Amniotic epithelial cell (primary cell): ENCODE data around the gene GRK5.

Experiments
- DNase-seq: peaks from one replicate; pipeline ENCODE4 v3.0.0-alpha.2; 2010; ENCODE audit warnings: low read depth

Gene GRK5

GRCh38 chr10:119483001-119483400 is 275.6 kb downstream of the GRK5 start:
- DNase-seq, result no peak

- no peak for DNase-seq
Observed at GRCh38 chr10:119483839-119484238, 276.5 kb downstream of the GRK5 start.

DNA sequence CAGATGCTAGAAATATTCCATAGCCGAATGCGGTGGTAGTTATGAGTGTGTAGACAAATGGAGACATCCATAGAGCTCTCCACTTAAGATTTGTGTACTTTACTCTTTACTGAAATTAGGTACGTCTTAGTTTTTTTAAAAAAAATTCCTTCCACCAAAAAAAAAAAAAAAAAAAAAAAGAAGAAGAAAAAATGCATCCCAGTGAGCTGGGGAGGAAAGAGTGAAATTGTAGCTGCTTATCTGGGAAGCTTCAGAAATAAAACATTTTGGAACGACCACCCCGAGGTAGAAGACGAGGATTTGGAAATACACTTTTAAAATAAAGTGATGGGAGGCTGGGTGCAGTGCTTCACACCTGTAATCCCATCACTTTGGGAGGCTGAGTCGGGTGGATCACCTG is 281.3 kb downstream of the GRK5 start:
- no peak for DNase-seq

DNA sequence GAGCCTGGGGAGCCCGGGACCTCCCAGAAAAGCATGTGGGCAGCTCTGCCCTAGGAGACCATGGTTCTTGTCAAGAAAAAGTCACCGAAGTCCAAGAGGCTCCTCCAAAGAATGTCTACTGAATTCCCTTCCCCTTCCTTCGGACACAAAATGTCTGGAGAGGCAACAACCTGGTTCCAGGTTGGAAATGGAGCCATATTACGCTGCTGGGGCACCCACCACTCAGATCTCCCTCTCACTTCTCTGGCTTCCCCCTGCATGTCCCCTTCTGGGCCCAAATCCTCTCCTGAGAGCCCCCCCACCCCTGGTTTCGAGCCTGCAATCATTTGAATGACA is 282.6 kb downstream of the GRK5 start:
- no peak for DNase-seq

DNA sequence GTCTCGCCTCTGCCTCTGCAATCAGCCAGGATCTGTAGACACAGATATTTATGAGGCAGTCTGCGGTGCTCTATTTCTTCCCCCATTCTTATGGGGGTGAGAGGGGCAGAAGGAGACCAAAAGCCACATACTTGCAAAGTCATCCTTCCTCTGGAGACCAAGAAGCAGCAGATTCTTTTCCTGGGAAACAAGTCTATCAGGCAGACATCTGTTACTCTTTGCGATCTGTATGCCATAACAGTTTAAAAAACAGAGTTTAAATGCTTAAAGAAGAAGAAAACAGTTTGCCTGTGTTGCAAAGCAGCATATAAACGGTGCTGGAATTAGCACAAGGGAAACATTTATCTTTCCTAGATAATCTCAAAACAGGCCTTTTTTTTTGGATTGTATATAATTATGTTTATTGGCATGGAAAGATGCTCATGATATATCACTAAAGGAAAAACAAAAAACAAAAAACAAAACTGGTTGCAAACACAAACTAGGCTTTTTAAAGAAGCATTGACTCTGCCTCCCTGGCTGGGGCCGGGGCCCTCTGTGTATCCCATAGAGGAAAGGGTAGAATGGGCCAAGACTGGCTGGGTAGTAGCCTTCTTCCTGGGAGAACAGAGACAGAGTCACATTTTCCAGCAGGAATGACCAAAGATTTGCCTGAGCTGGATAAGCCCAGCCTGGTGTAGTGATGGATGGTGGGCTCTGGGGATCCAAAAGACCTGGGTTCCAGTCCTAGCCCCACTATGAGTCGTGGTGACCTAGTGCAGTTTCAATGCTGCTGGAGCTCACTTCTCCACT is 284.8 kb downstream of the GRK5 start:
- DNase-seq, result no peak

GRCh38 chr10:119493155-119493554 is 285.8 kb downstream of the GRK5 start:
- DNase-seq, result no peak

DNA sequence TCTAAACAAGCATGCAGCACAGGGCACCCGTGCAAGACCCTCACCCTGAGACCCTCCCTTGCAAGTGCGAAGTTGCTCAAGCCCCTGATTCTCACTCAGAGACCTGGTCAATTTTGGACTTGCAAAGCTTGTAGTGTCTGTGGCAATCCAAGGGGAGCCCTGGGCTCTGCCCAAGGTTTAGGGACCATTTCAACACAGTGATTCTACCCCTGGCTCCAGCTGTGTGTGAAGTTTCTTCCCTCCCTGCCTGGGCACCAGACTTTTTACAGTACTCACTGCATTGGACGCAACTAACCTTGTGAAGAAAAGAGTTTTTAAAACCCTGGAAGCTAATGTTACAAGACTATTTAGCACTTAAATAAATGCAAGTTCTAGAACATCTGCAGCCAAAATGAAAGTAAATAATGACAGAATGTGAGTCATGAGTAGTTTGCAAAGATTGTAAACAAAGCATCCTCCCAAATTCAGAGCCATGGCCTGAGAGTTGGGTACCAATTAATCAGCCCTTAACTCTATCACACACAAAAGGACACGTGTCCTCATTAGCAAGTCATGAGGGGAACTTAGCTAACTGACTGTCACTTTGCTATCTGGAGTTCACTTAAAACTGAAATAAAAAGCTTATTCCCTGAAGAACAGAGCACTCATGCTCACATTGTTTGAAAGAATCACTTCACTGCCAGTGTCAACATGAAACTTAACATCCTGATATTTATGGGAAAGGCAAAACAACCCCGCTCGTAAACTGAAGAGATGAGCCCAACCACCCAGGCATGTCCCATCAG is 287.1 kb downstream of the GRK5 start:
- DNase-seq, result peak; percentile 9

DNA sequence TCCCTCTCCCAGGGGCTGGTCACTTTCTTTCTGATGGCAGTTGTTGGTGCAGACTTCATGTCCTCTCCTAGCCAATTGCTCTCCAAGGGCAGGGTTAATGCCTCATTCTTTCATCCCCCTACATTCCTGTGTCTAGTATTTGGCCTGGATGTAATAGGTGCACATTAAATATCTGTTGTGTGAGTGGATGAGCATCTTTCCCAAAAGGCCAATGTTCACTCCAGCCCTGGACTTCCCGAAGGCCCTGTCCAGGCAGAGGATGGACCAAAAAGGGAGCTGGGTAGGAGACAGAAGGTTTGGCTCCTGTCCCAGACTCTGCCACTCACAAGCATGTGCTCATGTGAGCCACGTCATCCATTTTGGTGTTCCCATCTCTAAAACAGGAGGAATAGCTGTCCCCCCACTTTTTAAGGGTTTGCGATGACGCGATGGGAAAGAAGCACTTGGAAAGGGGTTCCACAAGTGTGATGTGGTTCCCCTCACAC is 287.7 kb downstream of the GRK5 start:
- DNase-seq, result no peak

DNA sequence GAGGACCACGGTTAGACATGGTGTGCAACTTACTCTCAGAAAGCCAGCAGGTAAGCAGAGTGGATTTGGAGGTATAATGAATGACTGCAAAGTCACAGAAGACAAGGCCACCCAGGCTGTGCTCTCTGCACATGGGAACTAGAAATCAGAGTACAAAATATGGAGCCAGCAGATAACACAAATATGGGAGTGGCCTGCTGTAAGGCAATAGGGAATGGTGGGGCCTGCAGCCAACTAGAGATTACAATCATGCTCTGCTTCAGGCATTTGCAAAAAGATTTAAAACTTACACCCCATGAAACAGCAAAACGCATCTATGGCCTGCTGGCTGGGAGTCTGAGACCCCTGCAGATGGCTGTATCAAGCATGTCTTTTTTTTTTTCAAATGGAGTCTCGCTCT is 288.2 kb downstream of the GRK5 start:
- DNase-seq, result no peak

GRCh38 chr10:119496273-119496672 is 288.9 kb downstream of the GRK5 start:
- DNase-seq, result no peak

DNA sequence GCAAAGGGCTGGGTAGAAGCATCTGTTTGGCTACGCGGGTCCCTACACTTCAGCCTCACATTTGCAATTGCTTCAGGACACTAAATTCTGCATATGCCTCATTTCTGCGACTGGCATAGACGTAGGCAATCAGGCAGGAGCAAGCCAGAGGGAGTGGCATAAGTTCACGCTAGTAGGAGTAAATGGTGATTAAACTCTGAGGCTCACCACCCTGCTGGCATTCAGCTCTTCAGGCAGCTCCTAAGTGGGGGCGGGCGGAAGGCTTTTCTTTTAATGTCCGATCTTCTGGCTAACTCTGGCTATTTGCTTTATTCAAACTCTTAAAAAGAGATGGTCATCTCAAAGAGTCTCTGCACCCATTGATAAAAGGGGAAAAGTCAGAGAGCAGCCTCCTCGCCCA is 289.9 kb downstream of the GRK5 start:
- DNase-seq, result no peak

DNA sequence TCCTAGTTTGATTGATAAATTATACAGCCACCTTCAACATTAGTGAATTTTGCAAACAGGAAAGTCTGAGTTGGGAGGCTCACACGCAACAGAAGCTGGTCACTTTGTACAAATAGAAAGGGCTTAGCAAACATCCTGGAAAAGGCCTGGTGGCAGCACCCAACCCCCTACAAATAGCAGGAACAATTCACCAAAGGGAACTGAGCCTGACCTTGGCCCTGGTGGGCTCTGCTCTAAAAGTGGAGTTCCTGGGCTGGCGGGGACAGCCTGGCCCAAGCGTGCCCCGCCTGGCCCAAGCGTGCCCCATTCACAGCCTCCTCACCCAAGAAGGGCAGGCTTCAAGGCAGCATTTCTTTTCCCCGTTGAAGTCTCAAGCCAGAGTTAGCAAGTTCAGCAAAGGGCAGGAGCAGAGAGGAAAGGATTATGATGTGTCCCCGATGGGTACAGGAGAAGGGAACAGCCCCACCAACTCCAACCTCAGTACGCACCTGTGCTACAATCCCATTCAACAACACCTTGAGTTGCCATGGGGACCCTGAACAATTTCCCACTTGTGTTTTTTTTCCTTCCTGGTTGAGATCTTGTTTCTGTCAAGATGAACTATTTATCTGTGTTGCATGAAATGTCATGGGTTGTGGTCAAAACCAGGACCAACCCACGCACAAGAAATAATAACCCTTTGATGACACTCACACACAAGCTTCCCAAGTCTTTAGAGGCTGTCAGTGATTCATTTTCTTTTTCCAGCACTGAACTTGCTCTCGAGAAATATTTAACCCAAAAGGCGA is 291.7 kb downstream of the GRK5 start:
- DNase-seq, result peak; percentile 84

DNA sequence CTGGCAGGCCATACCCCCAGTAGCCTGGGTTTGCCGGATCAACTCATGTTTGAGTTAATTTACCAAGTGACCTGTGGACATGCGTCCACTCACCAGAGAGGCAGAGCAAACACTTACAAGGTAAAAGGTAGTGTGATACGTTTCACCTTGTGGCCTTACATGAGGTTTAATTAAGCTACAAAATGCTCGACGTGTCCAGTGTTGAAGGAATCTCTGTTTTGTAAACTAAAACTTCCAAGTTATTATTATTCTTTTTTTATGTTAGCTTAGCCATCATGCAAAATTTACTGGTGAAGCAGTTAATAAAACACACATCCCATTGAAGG is 292.3 kb downstream of the GRK5 start:
- no peak for DNase-seq

GRCh38 chr10:119500123-119500795 is 292.9 kb downstream of the GRK5 start:
- DNase-seq, result peak; percentile 62

GRCh38 chr10:119500821-119501220 is 293.4 kb downstream of the GRK5 start:
- no peak for DNase-seq

DNA sequence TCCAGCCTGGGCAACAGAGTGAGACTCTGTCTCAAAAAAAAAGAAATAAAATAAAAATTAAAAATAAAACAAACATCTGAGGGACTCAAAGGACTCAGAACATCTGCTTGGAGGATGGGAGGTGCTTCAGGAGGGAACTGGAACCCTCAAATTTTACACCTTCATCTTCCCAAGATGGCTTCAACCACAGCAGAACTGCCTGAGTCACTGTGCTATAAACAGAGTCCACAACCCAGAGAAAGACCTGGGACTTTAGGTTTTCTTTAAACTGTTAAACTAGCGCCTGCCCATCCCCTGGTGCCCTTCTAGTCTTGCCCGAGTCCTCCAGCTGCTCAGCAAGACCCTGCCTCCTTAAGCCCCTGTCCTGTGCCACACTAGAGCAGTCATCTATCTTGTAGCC is 294.3 kb downstream of the GRK5 start:
- no peak for DNase-seq

- DNase-seq, result no peak
Observed at GRCh38 chr10:119502209-119502608, 294.8 kb downstream of the GRK5 start.

DNA sequence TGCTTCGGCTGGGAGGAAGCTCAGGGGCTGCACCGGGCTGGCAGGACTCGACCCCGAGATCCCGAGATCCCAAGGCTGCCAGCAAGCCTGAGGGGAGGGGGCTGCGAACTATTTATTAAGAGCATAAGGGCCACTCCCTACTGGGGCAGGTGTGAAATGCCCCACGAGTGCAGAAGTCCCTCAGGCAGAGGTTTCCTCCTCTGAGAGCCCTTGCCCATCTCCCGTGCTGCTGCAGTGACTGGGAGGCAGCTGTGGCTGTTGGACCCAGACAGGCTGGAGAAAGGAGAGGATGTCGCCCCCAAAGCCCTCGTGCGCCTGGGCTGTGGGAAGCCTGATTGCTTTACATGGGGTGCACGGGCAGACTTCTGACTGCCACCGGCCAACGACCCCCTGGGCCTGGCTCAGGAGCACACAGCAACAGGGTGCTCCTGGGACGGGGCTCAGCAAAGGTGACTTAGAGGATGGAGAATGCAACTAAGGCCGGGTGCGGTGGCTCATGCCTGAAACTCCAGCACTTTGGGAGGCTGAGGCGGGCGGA is 295.3 kb downstream of the GRK5 start:
- no peak for DNase-seq

GRCh38 chr10:119503821-119504220 is 296.4 kb downstream of the GRK5 start:
- no peak for DNase-seq

DNA sequence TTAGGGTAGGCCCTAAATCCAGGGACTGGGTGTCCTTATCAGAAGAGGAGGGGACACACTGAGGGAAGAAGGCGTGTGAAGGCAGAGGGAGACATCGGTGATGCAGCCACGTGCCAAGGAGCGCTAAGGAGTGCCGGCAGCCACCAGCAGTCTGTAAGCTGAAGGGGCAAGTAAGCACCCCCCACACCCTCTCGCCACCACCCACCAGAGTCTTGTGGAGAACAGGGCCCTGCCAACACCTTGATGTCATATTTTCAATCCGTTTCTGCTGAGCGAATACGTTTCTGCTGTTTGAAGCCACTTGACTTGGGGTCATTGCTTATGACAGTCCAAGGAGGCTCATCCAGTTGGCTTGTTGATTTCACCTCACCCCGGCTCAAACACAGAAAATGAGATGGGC is 297.3 kb downstream of the GRK5 start:
- DNase-seq, result no peak

DNA sequence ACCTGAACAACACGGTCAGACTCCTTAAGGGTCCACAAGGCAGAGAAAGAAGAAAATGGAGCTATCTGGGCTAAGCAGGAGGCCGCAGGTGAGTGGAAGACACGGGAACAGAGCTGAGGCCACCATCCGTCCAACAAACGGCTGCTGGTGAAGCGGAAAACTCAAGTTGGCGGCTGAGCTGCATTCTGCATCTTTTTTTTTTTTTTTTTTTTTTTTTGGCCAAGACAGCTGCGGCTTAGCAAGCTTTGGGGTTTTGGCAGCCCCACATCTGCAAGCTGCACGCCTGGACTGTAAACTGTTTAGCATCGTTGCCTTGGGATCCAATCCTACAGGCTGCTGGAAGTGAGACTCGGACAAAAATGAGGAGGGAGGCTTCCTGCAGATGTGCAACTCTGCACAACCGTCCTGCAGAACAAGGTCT is 297.8 kb downstream of the GRK5 start:
- no peak for DNase-seq
